Testis (tissue), 3 donors: ENCODE measurements around the gene SARS2. TPM values are rescaled to one million over a fixed set of nuclear protein-coding genes. Genes with fewer than 3 reads are reported as not detected.

Experiments
- DNase-seq: peaks from one replicate; pipeline ENCODE4 v3.0.0-alpha.2; 2019
- H3K27ac ChIP-seq, 2 donors: fragments of 200-600 bp; sonication (generic); one replicate each; pipeline ENCODE4 v1.5.1; 2019
- H3K27me3 ChIP-seq: fragments of 200-600 bp; sonication (generic); one replicate; pipeline ENCODE4 v1.5.1; 2019
- H3K36me3 ChIP-seq: fragments of 200-600 bp; sonication (generic); one replicate; pipeline ENCODE4 v1.5.1; 2017; ENCODE audit warnings: low read depth; ENCODE audit errors: missing control alignments
- H3K4me1 ChIP-seq: fragments of 200-600 bp; sonication (generic); one replicate; pipeline ENCODE4 v1.5.1; 2019
- H3K4me3 ChIP-seq, 2 donors: fragments of 200-600 bp; sonication (generic); one replicate each; pipeline ENCODE4 v1.5.1; 2017 to 2019
- H3K9me3 ChIP-seq: fragments of 200-600 bp; sonication (generic); one replicate; pipeline ENCODE4 v1.5.1; 2017
- POLR2A ChIP-seq: fragments of 450-650 bp; IDR thresholded peaks from one replicate; pipeline ENCODE4 v1.6.1; 2017; ENCODE audit warnings: antibody characterized with exemption, mild to moderate bottlenecking, moderate library complexity
- WGBS, 2 donors: methylation state at CpG; one replicate each; pipeline ENCODE4 v1.1.5; 2018; 5-methylcytosine and 5-hydroxymethylcytosine counted together
- intact Hi-C: fragments of 100-400 bp; cut with DNase I; formaldehyde crosslinking; loops from one replicate; pipeline ENCODE4 v1.15.1; 2023; ENCODE audit warnings: low total_unique reads
- polyA plus RNA-seq: library from polyadenylated mRNA; stranded (reverse); fragments of 350-450 nt; fragmentation: Illumina TruSeq; extraction: RNeasy Lipid Tissue Mini Kit (QIAGEN cat#74804); gene quantifications from one replicate; pipeline ENCODE4 v1.2.3, GENCODE V29; 2014; ENCODE audit warnings: low read depth, low replicate concordance; ENCODE audit not compliant: insufficient read depth
- total RNA-seq, 2 donors: library from RNA; depleted of rRNA; stranded (reverse); fragments of >200 nt; gene quantifications; one replicate each; pipeline ENCODE4 v1.2.3, GENCODE V29; 2016
- TF ChIP-seq, protein P1 (sequence below), 3 experiments: fragments of 450-650 bp in 2 of 3; fragments of 200-600 bp in 1 of 3; sonication (generic) in 1 of 3; IDR thresholded peaks; one replicate each; pipeline ENCODE4 v1.5.1; 2016 to 2019; ENCODE audit warnings: antibody characterized with exemption in 3 of 3, mild to moderate bottlenecking in 2 of 3, moderate library complexity in 1 of 3

SARS2 gene
- total and polyA plus RNA-seq, 3 donors from 2014 or later, result 33.5 to 68.0 (median 55.3) TPM

DNA sequence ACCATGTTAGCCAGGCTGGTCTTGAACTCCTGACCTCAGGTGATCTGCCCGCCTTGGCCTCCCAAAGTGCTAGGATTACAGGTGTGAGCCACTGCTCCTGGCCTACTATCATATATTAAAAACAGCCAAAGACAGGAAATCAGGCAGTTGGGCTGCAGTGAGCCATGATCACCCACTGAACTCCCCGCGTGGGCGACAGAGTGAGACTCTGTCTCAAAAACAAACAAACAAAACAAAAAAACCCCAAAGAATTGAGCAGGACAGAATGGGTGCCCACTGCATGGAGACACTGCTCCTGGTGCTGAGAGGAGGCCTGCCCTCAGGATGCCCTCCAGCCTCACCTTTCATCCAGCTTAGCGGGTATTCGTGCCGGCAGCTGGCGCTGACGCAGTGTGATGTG is 47.3 kb downstream of the SARS2 start:
- H3K4me3 ChIP-seq, result no peak overlapping the region
- H3K36me3 ChIP-seq, result no peaks in the 10 kb centered on the region
- peak overlapping the region in 1 of 2 donors; percentile 1 for H3K27ac ChIP-seq
- TF ChIP-seq, protein P1, sequence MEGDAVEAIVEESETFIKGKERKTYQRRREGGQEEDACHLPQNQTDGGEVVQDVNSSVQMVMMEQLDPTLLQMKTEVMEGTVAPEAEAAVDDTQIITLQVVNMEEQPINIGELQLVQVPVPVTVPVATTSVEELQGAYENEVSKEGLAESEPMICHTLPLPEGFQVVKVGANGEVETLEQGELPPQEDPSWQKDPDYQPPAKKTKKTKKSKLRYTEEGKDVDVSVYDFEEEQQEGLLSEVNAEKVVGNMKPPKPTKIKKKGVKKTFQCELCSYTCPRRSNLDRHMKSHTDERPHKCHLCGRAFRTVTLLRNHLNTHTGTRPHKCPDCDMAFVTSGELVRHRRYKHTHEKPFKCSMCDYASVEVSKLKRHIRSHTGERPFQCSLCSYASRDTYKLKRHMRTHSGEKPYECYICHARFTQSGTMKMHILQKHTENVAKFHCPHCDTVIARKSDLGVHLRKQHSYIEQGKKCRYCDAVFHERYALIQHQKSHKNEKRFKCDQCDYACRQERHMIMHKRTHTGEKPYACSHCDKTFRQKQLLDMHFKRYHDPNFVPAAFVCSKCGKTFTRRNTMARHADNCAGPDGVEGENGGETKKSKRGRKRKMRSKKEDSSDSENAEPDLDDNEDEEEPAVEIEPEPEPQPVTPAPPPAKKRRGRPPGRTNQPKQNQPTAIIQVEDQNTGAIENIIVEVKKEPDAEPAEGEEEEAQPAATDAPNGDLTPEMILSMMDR (IDR thresholded peaks at IDR 0.05), result no peak
- TF ChIP-seq POLR2A, result no peak
- 94 to 95% methylated on average over 9 of the region's 9 CpGs for WGBS, 2 donors
- peaks cover 11% of the 10 kb centered on the region for H3K4me1 ChIP-seq
- no peak for DNase-seq
- no peaks in the 10 kb centered on the region for H3K27me3 ChIP-seq
- H3K9me3 ChIP-seq, result no peaks in the 10 kb centered on the region
- intact Hi-C loops, result no loop called here

DNA sequence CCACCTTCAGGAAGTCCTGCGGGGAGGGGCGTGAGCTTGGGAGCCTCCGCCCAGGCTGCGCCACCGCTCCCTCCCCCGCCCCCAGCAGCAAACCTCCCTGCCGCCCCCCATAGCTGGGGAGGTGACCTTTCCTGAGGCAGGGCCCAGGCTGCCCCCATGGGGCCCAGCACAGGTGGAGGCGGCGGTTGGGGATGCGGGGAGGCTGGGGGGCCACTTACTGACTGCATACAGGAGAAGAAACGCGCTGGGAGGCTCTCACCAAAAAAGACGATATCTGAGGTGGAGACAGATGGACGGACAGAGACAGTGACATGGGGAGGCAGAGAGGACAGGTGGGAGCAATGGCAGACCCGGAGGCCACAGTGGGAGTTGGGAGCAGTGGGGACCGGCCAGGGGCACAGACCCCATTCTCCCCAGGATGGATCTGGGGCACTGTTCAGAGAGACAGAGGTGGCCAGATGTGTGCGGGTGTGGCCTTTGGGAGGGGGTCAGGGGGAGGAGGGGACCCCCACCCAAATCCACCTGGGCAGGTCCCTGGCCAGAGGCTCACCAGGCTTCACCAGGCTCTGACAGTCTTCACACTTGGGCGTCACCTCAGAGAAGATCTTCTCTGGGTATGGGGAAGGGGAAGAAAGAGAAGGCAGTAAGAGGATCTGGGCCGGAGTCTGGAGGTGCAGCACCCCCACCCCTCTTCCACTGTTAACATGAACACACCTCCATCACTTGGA is 49.5 kb downstream of the SARS2 start:
- intact Hi-C loops, result no loop called here
- Histone ChIP-seq H3K9me3 (no peaks in the 10 kb centered on the region), H3K4me3 (no peak overlapping the region), H3K4me1 (peaks cover 6% of the 10 kb centered on the region), H3K27me3 (no peaks in the 10 kb centered on the region), H3K36me3 (no peaks in the 10 kb centered on the region), H3K27ac (no peak overlapping the region)
- DNase-seq, result no peak
- TF ChIP-seq, protein P1 (IDR thresholded peaks at IDR 0.05), result no peak
- TF ChIP-seq POLR2A, result no peak
- WGBS, 2 donors, result 93 to 98% methylated on average over 16 to 19 of the region's 19 CpGs

DNA sequence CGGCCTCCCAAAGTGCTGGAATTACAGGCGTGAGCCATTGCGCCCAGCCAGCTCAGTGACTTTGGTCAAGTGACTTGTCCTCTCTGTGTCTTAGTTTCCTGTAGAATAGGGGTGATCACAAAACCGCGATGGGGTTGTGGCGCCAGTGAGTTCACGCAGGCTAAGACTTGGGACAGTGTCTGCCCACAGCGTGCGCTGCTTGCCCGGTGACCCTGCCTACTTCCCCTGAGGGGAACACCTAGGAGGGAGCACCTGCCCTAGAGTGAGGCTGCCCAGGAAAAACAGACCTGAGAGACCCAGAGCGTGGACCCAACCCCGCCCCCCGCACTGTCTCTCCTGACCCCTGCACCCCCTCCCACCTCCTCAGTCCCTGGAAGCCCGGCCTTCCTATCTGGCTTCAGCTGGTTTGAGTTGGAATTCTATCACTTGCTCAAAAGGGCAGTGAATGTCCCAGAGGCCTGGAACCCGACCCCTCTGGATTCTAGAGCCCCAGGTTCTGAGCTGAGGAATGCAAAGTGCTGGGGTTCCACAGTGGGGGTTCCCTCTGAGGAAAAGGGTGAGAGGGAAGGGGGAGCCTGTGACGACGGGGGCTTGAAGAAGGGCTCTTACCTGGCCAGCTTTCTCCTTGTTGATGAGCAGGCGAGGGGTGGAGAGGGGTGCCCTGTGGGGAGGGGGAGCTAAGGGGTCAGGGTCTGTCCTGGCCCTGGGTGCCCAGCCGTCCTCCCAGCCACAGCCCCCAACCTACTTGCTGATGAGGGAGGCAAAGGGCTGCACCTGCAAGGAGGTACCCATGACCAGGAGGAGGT is 50.3 kb downstream of the SARS2 start:
- 90 to 93% methylated on average over 7 to 19 of the region's 19 CpGs for WGBS, 2 donors
- intact Hi-C loops, result no loop called here
- H3K4me1 ChIP-seq, result no peaks in the 10 kb centered on the region

DNA sequence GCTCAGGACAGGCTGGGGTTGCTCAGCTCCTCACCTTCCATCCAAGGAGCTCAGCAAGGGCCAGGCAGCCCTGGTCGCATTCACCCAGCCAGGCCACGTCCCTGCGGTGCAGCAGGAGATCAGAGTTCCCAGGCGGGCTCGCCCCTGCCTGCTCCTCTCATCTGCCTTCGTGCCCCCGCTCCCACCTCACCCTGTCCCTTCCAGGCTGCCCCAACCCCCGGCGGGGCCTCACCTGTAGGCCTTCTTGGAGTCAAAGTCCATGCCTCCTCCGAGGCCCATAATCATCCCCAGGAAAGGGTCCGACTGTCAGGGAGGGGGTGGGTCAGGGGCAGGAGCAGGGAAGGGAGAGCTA is 51.2 kb downstream of the SARS2 start:
- Histone ChIP-seq H3K4me1 (no peaks in the 10 kb centered on the region), H3K4me3 (no peak overlapping the region), H3K36me3 (no peaks in the 10 kb centered on the region), H3K27me3 (no peaks in the 10 kb centered on the region), H3K27ac (no peak overlapping the region), H3K9me3 (no peaks in the 10 kb centered on the region)
- no peak for DNase-seq
- TF ChIP-seq, protein P1 (IDR thresholded peaks at IDR 0.05), result no peak
- no peak for TF ChIP-seq POLR2A
- intact Hi-C loops, result no loop called here
- WGBS, 2 donors, result 89 to 93% methylated on average over 4 to 11 of the region's 11 CpGs

More for the DNA sequence above, 50.3 kb downstream of the SARS2 start:
- no peak overlapping the region for H3K4me3 ChIP-seq
- no peaks in the 10 kb centered on the region for H3K27me3 ChIP-seq
- H3K27ac ChIP-seq, result no peak overlapping the region
- H3K9me3 ChIP-seq, result no peaks in the 10 kb centered on the region
- TF ChIP-seq, protein P1 (IDR thresholded peaks at IDR 0.05), result no peak
- no peaks in the 10 kb centered on the region for H3K36me3 ChIP-seq
- no peak for DNase-seq
